HG02642 (cell line): ENCODE measurements around the gene CBFA2T2.
"Not testable (repeated sequence)": the region's sequence is repeated elsewhere in the genome, so short reads cannot be mapped to it uniquely, and the experiment has no call there.

Experiments used
- ATAC-seq: cut with Tn5 transposase; IDR thresholded peaks from one replicate; pipeline ENCODE4 v1.9.1; 2021; ENCODE audit warnings: mild to moderate bottlenecking; ENCODE audit not compliant: unreplicated experiment, poor library complexity

The CBFA2T2 gene

DNA sequence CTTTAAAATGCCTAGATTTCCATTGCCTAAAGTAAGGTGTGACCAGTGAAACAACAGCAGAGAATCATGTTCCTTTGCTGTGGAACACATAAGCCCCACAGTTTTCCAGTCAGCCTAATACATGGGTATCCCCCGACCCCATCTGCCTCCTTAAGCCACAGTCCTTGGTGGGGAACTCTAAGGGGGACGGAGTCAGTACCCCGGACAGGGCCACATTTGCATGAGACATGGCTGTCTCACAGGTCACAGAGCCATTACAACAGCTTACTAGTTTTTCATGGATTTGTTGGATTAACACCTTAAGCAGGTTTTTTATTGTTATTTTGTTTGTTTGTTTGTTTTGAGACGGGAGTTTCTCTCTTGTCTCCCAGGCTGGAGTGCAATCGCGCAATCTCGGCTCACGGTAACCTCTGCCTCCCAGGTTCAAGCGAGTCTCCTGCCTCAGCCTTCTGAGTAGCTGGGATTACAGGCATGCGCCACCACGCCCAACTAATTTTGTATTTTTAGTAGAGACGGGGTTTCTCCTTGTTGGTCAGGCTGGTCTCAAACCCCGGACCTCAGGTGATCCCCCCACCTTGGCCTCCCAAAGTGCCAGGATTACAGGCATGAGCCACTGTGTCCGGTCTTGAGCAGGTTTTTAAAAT lies 157.2 kb downstream of the CBFA2T2 start:
- ATAC-seq, result not testable (repeated sequence)

DNA sequence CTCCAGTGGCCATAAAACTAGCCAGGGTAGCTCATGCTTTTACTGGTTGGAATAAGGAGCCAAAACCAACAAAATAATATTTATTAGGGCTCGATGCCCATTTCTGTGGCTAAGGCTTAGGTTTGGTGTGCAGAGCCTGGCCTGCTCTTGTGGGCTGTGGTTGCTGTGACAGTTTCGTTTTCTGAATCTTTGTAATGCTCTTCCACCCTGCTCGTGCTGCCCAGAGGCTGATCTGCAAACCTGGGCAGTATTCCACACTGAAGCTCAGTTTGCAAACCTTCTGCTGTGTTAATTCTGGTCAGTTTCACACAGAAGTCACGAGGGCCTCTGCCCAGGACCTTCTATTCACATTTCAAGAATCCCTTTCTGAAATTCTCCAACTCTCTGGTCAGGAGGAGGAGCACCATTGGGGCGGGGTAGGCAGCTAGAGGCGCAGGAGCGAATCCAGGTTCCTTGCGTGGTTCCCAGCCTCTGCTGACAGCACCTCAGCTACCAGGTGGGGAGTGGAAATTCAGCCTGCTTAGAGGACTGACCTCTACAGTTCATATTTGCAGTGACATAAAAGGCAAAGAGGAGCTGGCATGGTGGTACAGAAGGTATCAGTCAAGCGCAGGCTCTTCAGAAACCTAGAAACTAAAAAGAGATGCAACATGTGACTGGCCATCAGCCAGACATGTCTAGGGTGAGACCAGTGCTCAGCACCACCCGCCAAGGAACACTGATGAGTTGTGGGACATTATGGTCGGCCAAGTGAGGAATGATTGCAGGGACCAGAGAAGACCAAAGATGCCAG lies 157.9 kb downstream of the CBFA2T2 start:
- peak; percentile 59 for ATAC-seq

DNA sequence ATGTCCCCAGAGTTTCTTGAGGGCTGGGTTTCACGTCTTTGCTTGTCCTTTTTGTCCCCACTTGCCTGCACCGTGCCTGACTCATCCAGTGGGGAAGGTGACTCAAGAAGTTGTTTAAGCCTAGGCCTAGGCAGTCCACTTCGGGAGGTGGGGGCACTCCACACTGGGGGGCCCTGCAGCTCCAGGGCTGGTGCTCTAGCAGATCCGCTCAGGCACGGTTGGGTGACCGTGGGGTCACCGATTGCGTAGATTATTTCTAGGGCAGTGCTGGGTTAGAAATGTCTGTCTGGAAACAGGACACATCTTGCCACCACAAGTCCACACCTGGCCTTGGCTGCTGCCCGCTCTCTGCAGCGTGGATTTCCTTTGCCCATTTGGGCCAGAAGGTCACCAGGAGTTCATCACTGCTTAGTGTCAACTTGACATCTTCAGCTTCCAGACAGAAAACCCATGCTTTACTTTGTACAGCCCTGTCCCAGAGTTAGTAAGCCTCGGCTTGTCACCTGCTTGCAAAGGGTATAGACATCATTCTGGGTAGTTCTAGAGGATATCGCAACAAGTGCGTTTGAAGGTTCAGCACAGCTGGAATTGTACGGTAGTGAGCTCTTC lies 158.6 kb downstream of the CBFA2T2 start:
- no peak for ATAC-seq

DNA sequence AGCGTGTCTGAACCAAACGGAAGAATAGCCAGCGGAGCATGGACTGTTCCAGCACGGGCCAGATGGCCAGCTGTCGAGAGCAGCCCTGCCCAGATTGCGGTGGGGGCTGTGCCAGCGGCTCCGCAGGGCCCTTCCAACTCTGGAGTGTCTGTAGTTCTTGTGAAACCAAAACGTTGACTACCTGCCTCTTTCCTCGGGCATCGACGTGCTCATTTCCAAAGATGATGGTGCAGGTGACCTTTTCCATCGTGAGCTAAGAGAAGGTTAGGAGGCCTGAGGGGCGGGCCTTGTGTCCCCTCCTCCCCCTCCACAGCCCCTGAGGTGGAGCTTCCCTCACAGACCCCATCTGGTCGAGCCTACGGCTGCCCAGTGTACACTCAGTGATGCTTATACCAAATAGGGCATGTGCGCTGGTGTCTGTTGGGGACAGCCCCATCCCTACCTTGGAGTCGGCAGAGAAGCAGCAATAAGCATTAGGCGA lies 159.3 kb downstream of the CBFA2T2 start:
- ATAC-seq, result no peak

DNA sequence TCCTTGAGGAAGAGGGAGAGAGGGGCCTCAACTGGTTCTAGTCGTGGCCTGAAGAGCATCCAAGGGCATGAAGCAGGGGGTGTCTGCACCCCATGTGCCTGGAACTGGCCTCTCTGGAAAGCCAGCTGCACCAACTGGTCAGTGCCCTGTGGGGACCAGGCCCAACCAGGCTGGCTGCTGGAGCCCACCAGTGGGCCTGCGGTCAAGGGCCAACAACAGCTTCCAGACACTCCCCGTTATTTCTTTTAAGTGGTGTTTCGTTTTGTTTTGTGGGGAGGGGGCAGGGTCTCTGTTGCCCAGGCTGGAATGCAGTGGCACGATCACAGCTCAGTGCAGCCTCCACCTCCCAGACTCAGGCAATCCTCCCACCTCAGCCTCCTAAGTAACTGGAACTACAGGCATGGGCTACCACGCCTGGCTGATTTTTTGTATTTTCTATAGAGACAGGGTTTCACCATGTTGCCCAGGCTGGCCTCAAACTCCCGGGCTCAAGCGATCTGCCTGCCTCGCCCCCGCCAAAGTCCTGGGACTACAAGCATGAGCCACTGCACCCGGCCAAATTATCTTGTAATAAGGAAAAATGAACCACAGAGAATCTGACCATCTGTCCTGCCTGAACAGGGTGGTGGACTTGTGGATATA lies 160.3 kb downstream of the CBFA2T2 start:
- ATAC-seq, result no peak

DNA sequence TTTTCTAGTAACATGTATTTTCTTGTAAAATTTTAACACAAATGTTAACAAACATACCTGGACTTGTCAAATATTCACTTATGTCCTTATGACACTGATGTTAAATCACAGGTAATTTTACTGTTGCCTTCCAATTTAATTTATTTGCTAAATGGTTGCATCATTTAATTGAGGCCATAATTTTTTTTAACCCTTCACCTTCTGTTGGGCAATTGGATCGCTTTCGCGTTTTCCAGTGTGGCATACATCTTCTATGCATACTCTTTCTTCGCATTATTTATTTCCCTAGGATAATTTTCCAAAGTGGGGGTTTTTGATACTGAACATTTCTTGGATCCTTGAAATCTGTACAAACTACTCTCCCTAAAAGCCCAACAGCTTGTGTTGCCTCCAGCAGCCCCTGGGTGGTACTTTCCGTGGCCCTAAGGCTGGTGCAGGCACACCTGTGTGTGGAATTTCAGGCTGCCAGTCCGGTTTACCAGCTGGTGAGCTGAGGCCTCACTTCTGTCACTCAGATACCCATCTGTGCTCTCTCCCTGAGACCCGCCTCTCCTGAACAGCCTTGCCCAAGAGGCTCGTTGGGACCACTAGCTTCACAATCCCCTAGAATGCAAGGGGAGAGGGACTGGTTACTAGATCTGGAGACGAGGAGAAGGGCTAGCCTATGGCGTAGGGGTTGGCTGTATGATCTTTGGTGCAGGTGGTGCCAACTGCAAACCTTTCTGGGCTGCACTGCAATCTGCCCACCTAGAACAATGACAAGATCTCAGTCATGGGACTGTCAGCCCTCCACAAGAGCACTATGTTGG lies 161.1 kb downstream of the CBFA2T2 start:
- no peak for ATAC-seq

DNA sequence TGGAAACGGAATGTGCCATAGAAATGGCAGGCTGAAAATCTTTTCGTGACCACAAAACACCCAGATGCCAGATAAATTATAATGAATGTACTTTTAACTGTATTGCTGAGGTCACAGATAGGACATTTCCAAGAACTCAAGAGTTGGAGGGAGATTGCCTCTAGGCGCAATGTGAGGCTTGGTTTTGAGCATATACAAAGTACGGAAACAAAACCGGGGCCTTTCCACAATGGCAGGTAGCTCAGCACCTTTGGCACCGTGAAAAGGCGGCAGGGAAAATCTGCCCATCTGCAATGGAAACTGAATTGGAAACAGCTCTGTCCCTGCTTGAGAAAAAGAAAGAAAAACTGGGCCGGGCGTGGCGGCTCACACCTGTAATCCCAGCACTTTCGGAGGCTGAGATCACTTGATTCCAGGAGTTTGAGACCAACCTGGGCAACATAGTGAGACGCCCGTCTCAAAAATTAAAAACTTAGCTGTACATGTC lies 161.7 kb downstream of the CBFA2T2 start:
- ATAC-seq, result no peak

DNA sequence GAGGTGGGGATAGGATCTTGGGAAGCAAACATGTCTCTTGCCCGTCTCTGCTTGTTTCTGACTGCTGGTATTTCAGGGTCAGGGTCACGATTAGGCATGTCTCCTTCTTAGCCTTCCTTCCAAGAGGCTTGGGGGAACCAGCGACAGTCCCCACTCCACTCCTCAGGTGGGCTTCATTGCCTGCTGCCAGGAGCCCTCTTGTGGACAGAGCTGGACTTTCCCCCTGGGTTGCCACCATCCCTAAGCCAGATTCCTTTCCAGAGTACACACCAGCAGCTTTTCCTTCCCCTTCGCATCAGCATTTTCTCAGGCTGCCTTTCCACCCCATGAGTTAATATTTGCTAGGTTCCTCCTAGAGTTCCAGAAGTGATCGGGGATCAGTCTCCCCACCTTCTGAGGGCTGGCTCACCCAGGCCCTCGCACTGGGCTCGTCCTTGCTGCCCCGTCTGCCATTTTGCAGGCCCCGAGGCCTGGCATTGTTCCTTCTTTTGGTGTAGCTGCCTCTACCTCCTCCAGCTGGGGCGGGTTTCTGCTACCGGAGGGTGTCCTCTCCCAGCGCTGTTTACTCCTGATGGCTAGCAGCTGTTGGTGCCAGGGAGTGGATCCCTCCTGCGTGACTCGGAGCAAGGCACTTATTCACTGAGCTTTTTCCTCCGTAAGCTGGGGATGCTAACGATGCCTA lies 163.5 kb downstream of the CBFA2T2 start:
- ATAC-seq, result no peak

DNA sequence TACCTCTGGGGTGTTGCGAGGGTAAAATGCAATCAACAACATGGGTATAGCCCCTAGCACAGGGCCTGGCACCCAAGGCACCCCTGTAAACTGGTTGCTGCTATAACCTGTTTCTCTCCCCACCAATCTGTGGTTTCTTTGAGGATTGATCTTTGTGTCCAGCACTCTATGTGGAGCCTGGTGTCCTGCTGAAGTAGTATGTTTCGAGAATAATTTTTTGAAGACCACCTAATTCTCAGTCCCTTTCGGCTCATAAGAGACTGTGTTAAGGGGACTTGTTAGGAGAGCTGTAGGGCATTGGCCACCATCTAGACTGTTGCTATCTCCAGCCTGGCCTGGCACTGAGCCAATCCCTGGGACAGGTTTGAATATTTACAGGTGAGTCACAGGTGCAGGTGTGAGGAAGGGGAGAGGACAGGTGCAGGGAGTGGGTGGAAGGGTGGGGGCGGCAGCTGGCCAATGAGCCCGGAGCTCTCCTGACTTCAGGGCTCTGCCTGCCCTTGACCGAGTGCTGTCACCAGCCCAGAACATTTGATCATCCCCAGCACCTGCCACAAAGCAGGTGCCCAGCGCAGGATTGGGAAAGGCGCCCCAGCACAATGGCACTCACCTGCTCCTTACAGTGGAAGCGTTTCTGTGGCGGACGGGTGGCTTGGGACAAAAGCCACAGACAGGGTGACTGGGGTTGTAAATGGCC lies 164.2 kb downstream of the CBFA2T2 start:
- no peak for ATAC-seq

DNA sequence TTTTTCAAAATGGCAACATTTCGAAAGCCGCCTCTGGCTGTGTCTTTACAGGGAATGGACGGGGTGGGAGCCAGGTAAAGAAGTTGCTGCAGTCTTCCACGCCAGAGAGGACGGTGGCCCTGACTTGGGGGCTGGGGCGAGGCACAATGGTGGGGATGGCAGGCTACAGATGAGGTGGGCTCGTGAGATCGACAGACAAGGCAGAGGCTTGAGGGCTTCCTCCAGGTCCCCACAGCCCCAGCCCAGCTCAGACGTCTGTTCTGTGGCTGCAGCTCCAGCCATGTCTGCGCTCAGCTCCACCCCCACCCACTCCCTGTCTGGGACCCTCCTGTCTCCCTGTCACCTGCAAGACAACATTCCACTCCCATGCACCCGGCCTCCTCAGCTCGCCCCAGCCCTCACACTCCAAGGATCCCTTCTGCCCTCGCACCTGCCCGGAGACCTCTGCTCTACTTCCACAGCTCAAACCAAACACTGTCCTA lies 164.8 kb downstream of the CBFA2T2 start:
- no peak for ATAC-seq

DNA sequence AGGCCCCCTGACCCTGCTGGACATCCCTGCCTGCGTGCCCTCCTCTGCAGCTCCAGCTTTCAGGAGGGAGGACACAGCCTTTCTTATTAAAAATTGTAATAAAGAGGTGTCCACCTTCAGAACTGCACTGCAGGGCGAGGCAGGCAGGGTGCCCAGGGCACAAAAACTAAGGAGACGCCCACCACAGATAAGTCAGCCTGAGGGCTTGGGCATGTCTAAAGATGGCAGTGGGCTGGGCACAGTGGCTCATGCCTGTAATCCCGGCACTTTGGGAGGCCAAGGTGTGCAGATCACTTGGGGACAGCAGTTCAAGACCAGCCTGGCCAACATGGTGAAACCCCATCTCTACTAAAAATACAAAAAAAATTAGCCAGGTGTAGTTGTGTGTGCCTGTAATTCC lies 165.3 kb downstream of the CBFA2T2 start:
- ATAC-seq, result no peak

DNA sequence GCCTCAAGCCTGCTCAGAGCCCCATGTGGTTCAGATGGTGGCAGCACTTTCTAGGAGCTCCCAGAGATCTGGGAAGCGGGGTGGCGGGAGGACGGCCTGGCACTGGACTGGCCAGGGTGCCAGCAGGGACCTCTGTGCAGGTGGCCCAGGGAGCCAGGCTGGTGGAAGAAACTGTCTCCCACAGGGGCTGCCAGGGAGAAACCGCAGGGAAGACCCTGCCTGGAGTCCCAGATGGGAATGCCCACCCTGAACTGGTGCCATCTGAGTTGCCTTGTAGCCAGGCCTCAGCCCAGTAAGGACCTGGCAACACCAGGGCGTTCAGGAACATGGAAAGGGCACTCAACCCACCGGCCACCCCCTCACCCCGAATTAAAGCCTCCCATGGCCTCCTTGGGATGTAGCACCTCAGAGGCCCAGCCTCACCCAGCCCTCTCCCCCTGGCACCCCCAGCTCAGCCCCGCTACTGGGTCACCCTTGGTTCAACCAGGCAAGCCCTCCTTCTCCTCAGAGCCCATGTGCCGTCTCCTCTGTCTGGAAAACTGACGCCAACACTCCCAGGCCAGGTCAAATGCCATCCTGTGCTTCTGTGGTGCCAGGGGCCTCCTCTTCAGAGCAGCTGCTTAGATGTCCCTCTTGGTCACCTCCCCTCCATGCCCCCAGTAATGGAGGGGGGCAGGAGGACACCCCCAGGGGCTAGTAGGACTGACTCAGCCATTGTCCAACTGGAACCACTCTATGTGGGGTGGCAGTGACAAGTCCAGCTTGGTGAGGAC lies 166.3 kb downstream of the CBFA2T2 start:
- ATAC-seq, result no peak

DNA sequence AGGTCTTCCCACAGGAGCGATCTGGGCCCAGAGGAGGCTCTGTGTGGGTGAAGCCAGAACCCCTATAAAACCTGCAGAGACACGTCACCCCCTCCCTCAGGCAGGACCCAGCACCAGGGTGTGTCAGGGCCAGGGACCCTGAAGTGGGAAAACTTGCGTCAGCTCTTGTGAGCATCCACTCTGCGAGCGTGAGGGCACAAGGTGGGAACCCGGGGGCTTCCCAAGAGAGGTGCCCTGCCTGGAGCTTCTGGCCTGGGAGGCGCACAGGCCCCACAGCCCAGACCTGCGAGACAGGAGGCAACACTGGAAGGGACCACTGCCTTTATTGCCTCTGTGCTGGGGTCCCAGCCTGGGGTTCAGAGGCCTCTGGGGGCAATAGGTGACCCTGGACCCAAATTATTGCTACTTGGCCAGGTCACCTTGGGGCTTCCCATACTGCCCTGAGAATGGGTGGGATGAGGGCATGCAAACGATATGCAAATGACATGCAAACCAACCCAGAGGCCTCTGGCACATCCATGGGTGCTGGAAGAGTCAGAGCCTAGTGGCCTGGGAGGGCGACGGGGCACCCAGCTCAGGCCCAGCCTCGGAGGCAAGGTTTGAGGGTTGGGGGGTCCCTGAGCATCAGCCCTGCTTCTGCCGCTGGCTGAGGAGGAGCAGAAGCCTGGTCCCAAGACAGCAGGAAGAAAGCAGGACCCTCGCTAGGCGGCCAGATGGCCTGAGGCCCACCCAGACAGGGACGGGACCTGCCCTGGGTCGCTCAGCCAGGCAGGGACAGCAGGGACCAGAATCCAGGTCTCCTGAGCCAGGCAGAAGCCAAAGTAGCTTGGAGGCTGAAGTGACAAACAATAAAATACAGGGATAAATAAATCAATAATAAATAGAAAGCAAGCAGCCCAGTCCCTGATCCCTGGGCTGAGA lies 167.1 kb downstream of the CBFA2T2 start:
- ATAC-seq, result no peak

DNA sequence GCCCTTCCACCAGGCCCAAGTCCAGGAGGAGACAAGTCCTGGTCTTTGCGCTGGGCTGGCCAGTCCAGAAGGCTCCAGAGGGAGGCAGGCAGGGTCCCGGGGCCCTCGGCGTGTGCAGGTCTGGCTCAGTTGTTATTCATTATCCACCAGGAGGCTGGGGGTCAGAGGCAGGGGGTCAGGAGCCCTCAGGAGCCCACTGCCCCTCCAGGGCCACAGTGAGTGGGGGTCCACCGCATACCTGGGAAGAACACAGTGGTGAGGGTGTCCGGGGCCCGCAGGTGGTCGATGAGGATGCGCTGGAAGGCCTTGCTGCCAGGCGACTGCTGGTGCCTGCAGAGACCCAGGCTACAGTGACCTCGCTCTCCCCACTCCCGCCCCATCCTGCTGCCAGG lies 167.8 kb downstream of the CBFA2T2 start:
- no peak for ATAC-seq

DNA sequence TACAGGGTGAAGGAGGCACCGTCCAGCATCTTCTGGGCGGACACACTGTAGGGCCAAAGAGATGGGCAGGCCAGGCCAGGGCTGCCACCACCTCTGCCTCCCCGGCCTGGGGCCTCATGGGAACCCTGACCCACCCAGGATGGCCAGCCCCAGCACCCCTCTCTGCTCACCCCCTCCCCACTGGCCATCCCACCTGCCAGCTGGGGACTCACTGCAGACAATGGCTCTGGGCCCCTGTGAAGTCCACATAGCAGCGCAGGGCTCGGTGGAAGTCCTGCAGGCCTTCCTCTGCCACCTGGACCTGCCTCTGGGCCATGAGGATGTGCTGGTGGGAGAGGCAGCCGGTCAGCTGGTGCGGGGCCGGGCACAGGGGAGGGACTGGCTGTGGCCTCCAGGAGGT lies 168.6 kb downstream of the CBFA2T2 start:
- no peak for ATAC-seq

DNA sequence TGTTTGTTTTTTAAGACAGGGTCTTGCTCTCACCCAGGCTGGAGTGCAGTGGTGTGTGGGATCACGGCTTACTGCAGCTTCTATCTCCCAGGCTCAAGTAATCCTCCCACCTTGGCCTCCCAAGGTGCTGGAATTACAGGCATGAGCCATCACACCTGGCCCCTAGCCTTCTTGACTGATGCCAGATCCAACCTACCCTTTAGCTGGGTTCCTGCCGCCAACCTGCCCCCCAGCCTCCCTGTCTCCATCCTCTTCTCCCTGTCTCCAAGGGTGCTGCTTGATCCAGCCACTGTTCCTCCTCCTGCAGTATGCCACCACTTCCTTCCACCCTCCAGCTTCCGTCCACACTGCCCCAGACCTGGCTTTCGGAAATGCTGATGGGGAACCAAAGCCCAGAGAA lies 169.0 kb downstream of the CBFA2T2 start:
- no peak for ATAC-seq
